ENCODE measurements around the gene SYT5. TPM values are rescaled to one million over a fixed set of nuclear protein-coding genes. Genes with fewer than 3 reads are reported as not detected.

The SYT5 gene
- total and polyA plus RNA-seq, 9 of the 15 experiments (the other 6 are each of a cell fraction or from before 2014, with no cell fraction given), result 1.3 to 20.9 (median 8.8) TPM

DNA sequence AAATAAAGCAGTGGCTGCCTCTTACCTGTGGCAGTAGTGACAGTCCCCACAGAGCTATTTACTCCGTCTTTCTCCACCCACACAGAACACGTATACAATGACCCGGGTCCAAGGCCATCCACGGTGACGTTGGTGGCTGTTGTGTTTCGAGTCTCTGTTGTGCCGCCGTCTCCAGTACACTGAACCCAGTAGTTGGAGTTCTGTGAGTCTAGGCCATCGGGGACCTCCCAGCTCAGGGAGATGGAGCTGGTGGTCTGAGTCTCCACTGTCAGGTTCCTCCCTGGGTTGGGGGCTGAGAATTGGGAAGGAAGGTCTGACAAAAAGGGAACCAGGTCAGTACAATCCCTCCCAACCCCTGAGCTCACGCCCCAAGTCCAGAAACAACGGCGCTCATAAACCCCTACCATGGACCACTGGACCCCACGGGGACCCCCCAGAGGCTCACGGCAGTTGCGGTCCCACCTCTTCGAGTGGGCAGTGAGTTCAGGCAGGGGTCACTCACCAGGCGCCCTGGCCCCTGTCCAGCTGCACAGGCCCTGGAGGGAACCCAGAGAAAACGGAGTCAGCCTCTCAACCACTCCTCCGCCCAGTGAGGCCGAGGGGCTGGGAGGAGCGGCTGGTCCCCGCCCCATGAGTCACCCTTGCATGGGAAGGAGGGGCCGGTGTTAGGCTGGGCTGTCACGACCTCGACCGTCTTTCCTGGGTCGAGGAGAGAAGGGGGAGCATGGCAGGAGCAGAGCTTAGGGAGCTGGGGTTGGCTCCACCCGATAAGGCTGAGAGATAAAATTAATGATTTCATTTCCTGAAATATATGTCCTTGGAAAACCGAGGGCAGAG, 26.8 kb upstream of the SYT5 start (continued):
- no peak for TF ChIP-seq ZNF830 (CRISPR knock-in tag; IDR thresholded peaks at IDR 0.05)
- TF ChIP-seq U2AF1 (optimal IDR thresholded peaks at IDR 0.05; ENCODE audit: low read depth, low read length), result no peak
- peak; percentile 85 for TF ChIP-seq MTA3 (IDR thresholded peaks at IDR 0.05; ENCODE audit: borderline replicate concordance)
- peak; percentile 89 for TF ChIP-seq TBP (optimal IDR thresholded peaks at IDR 0.05; ENCODE audit: low read depth, low read length)
- TF ChIP-seq ELF4 (CRISPR knock-in tag; IDR thresholded peaks at IDR 0.05), result no peak
- TF ChIP-seq BCOR (IDR thresholded peaks at IDR 0.05), result no peak
- TF ChIP-seq PTBP1 (IDR thresholded peaks at IDR 0.05; ENCODE audit: low read depth, low read length), result no peak
- TF ChIP-seq ETV5 (CRISPR knock-in tag; IDR thresholded peaks at IDR 0.05; ENCODE audit: low read depth), result peak; percentile 56; the same call in 1 of the 2 replicates
- 0 out of 2 replicates have a peak, but pooled peaks have one; percentile 28 for TF ChIP-seq SMC3 (conservative IDR thresholded peaks at IDR 0.05; ENCODE audit: insufficient read depth, low read depth, low read length)
- peak; percentile 11 for TF ChIP-seq ZFP36 (IDR thresholded peaks at IDR 0.05; ENCODE audit: low read depth, low read length, partially characterized antibody)
- no peak for TF ChIP-seq CBX3 (IDR thresholded peaks at IDR 0.05; ENCODE audit: borderline replicate concordance in 1 of 2, low read length in 2 of 2)
- TF ChIP-seq, protein P1, sequence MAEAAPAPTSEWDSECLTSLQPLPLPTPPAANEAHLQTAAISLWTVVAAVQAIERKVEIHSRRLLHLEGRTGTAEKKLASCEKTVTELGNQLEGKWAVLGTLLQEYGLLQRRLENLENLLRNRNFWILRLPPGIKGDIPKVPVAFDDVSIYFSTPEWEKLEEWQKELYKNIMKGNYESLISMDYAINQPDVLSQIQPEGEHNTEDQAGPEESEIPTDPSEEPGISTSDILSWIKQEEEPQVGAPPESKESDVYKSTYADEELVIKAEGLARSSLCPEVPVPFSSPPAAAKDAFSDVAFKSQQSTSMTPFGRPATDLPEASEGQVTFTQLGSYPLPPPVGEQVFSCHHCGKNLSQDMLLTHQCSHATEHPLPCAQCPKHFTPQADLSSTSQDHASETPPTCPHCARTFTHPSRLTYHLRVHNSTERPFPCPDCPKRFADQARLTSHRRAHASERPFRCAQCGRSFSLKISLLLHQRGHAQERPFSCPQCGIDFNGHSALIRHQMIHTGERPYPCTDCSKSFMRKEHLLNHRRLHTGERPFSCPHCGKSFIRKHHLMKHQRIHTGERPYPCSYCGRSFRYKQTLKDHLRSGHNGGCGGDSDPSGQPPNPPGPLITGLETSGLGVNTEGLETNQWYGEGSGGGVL (CRISPR knock-in tag; IDR thresholded peaks at IDR 0.05), result no peak
- no peak for TF ChIP-seq RFX7 (CRISPR knock-in tag; IDR thresholded peaks at IDR 0.05)
- TF ChIP-seq, protein P2, sequence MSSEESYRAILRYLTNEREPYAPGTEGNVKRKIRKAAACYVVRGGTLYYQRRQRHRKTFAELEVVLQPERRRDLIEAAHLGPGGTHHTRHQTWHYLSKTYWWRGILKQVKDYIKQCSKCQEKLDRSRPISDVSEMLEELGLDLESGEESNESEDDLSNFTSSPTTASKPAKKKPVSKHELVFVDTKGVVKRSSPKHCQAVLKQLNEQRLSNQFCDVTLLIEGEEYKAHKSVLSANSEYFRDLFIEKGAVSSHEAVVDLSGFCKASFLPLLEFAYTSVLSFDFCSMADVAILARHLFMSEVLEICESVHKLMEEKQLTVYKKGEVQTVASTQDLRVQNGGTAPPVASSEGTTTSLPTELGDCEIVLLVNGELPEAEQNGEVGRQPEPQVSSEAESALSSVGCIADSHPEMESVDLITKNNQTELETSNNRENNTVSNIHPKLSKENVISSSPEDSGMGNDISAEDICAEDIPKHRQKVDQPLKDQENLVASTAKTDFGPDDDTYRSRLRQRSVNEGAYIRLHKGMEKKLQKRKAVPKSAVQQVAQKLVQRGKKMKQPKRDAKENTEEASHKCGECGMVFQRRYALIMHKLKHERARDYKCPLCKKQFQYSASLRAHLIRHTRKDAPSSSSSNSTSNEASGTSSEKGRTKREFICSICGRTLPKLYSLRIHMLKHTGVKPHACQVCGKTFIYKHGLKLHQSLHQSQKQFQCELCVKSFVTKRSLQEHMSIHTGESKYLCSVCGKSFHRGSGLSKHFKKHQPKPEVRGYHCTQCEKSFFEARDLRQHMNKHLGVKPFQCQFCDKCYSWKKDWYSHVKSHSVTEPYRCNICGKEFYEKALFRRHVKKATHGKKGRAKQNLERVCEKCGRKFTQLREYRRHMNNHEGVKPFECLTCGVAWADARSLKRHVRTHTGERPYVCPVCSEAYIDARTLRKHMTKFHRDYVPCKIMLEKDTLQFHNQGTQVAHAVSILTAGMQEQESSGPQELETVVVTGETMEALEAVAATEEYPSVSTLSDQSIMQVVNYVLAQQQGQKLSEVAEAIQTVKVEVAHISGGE (CRISPR knock-in tag; IDR thresholded peaks at IDR 0.05), result no peak
- TF ChIP-seq ZNF253 (CRISPR knock-in tag; conservative IDR thresholded peaks at IDR 0.05), result no peak
- no peak for TF ChIP-seq TRIM28 (IDR thresholded peaks at IDR 0.05)
- no peak for TF ChIP-seq SNRNP70 (optimal IDR thresholded peaks at IDR 0.05; ENCODE audit: low read depth, low read length)
- no peak for TF ChIP-seq ZFP1 (CRISPR knock-in tag; IDR thresholded peaks at IDR 0.05)
- TF ChIP-seq, protein P3, sequence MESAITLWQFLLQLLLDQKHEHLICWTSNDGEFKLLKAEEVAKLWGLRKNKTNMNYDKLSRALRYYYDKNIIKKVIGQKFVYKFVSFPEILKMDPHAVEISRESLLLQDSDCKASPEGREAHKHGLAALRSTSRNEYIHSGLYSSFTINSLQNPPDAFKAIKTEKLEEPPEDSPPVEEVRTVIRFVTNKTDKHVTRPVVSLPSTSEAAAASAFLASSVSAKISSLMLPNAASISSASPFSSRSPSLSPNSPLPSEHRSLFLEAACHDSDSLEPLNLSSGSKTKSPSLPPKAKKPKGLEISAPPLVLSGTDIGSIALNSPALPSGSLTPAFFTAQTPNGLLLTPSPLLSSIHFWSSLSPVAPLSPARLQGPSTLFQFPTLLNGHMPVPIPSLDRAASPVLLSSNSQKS (CRISPR knock-in tag; IDR thresholded peaks at IDR 0.05), result no peak
- no peak for TF ChIP-seq U2AF2 (optimal IDR thresholded peaks at IDR 0.05; ENCODE audit: low read depth, low read length)
- TF ChIP-seq RFX1 (IDR thresholded peaks at IDR 0.05), result no peak
- TF ChIP-seq HNRNPUL1 (IDR thresholded peaks at IDR 0.05; ENCODE audit: low read length), result no peak
- no peak for TF ChIP-seq ZNF408 (CRISPR knock-in tag; IDR thresholded peaks at IDR 0.05; ENCODE audit: low read depth)
- TF ChIP-seq MXI1 (IDR thresholded peaks at IDR 0.05; ENCODE audit: low read depth, low read length), result peak; percentile 40; the same call in 1 of the 2 replicates
